ENCODE data around the gene NEAT1. TPM values are rescaled to one million over a fixed set of nuclear protein-coding genes. Genes with fewer than 3 reads are reported as not detected.

The NEAT1 gene
- total RNA-seq, 1 donor from 2014 or later = 37.2 TPM

DNA sequence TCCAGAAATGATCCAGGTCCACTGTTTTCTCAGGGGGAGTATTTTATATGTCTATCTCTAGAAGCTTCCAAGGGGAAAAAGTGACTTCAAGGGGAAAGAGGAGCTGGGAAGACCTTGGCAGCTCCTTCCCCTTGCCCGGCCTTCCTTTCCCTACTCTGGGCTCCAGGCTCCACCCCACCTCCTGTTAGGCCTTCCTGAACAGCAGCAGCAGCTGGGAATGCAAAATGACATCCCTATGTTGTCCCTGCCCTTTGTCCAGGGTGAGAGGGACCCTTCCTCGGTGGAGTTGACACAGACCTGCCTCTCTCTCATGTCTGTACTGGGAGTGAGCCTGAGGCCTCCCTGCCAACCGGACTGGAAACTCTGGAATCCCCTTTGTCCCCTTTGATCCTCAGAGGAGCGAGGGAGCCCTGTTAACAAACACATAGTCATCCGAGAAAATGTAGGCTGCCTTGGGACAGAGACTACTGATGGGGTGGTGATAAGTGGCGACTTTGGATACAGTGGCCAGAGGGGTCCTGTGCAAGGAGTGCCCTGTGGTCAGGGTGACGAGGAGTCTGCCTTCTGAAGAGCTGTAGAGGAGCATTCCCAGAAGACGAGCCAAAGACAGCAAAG, 67.2 kb downstream of the NEAT1 start:
- H3K27ac Mint-ChIP-seq (ENCODE audit: unreplicated experiment) = peak overlapping the region; percentile 98
- TF ChIP-seq, protein P1, sequence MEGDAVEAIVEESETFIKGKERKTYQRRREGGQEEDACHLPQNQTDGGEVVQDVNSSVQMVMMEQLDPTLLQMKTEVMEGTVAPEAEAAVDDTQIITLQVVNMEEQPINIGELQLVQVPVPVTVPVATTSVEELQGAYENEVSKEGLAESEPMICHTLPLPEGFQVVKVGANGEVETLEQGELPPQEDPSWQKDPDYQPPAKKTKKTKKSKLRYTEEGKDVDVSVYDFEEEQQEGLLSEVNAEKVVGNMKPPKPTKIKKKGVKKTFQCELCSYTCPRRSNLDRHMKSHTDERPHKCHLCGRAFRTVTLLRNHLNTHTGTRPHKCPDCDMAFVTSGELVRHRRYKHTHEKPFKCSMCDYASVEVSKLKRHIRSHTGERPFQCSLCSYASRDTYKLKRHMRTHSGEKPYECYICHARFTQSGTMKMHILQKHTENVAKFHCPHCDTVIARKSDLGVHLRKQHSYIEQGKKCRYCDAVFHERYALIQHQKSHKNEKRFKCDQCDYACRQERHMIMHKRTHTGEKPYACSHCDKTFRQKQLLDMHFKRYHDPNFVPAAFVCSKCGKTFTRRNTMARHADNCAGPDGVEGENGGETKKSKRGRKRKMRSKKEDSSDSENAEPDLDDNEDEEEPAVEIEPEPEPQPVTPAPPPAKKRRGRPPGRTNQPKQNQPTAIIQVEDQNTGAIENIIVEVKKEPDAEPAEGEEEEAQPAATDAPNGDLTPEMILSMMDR (conservative IDR thresholded peaks at IDR 0.05) = no peak
- no peak for DNase-seq (ENCODE audit: low read depth, low spot score)
- H3K27me3 Mint-ChIP-seq (ENCODE audit: low read depth) = peaks cover 2% of the 10 kb centered on the region
- peaks cover 97% of the 10 kb centered on the region for H3K4me1 Mint-ChIP-seq
- H3K9me3 Mint-ChIP-seq = no peaks in the 10 kb centered on the region
- H3K36me3 Mint-ChIP-seq (ENCODE audit: low read depth) = no peaks in the 10 kb centered on the region
- peak overlapping the region; percentile 80 for H3K4me3 Mint-ChIP-seq

DNA sequence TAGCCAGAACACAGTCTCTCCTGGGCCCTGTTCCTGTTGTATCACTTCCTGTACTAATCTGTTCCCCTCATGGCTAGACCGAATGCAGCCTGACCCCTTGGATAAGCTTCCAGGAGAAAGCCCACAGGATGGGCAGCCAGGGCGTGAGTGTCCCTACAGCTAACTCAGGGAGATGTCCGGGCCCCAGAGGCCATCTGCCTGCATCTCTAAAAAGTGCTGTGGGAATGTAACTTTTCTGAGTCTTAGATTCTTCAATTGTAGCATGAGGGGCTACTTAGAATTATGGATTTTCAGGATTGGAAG, 68.5 kb downstream of the NEAT1 start:
- no peak for DNase-seq (ENCODE audit: low read depth, low spot score)
- H3K9me3 Mint-ChIP-seq = no peaks in the 10 kb centered on the region
- H3K4me3 Mint-ChIP-seq = peak overlapping the region; percentile 85
- peaks cover 2% of the 10 kb centered on the region for H3K27me3 Mint-ChIP-seq (ENCODE audit: low read depth)
- H3K27ac Mint-ChIP-seq (ENCODE audit: unreplicated experiment) = peak overlapping the region; percentile 98
- H3K36me3 Mint-ChIP-seq (ENCODE audit: low read depth) = no peaks in the 10 kb centered on the region
- H3K4me1 Mint-ChIP-seq = peaks cover 88% of the 10 kb centered on the region
- TF ChIP-seq, protein P1 (conservative IDR thresholded peaks at IDR 0.05) = no peak

DNA sequence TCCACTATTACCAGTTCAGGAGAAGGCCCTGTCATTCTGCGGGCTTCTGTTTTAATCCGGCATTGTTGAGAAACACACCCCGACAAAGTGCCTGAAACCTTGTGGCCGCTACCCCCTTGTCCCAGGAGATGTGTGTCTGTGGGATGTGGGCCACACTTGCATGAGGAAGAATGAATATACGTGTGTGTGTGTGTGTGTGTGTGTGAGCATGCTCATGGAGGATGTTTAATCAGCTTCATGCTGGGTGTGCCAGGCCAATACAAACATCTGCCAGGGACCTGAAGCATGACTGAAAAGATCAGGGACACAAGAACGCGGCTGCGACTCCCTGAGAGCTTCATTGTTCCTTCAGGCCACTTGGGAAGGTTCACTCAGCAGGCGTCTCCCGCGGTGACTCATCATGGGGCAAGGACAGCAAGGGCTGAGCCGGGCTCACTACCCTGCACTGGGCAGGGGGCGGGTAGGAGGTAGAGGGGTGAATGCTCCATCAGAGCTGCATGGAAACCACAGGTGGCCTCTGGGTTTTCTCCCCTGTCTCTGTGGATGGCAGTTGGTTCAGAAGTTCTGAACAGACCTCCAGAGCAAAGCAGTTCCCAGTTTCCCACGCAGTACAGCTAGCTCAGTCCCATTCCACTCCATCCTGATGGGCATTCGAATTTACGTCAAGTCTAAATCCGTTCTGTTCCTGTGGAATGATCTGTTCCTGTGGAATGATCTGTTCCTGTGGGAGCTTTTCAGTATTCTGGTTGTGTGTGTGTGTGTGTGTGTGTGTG, 69.2 kb downstream of the NEAT1 start:
- Mint-ChIP-seq H3K4me1 (peaks cover 89% of the 10 kb centered on the region), H3K27me3 (ENCODE audit: low read depth) (peaks cover 2% of the 10 kb centered on the region), H3K36me3 (ENCODE audit: low read depth) (no peaks in the 10 kb centered on the region), H3K27ac (ENCODE audit: unreplicated experiment) (peak overlapping the region; percentile 98), H3K4me3 (peak overlapping the region; percentile 85), H3K9me3 (no peaks in the 10 kb centered on the region)
- DNase-seq (ENCODE audit: low read depth, low spot score) = no peak
- TF ChIP-seq, protein P1 (conservative IDR thresholded peaks at IDR 0.05) = no peak

DNA sequence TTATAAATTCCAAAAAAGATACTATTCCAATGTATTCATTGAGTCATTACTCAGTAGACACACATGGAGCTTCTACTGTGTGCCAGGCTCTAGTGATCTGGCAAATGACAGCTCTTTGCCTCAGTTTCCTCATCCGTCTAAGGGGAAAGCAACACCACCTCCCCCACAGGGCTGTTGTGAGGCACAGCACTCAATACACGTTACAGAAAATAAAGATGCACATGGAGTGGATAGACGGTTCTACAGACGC, 69.7 kb downstream of the NEAT1 start:
- Mint-ChIP-seq H3K27me3 (ENCODE audit: low read depth) (peaks cover 6% of the 10 kb centered on the region), H3K4me3 (peak overlapping the region; percentile 85), H3K4me1 (peaks cover 89% of the 10 kb centered on the region), H3K27ac (ENCODE audit: unreplicated experiment) (peak overlapping the region; percentile 84), H3K9me3 (no peaks in the 10 kb centered on the region), H3K36me3 (ENCODE audit: low read depth) (no peaks in the 10 kb centered on the region)
- TF ChIP-seq, protein P1 (conservative IDR thresholded peaks at IDR 0.05) = no peak
- DNase-seq (ENCODE audit: low read depth, low spot score) = no peak

DNA sequence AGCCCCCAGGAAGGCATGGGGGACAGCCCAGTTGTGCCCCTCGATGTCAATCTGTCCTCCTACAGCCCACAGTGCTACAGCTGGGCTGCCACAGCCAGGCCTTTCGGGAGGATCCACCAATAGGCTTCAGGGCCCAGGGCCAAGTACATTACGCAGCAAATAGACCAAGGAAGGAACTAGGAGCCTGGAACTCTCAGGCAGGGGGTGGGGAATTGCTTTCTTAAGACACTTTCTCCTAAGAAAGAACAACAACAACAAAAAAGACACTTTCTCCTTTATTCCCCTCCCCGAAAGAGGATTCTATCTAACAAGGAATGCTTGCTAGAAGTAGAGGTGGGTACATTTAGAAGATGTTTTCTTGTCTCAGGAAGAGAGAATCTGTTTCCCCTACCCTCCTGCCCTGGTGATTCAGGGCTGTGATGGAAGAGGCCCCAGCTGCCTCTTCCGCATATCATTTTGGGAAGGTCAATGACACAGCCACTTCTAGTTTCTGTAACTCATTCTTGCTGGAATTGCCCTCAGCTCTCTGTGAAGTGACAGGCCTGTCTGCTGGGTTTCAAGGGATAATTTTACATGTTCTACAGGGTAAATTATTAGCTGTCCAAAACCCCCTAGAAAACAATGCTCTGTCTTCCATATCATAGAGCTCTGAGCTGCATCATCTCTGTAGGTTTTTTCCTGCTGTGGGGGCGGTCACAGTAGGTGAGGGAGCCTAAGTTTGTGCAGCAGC, 70.2 kb downstream of the NEAT1 start:
- DNase-seq (ENCODE audit: low read depth, low spot score) = no peak
- Mint-ChIP-seq H3K4me1 (peaks cover 85% of the 10 kb centered on the region), H3K4me3 (peak overlapping the region; percentile 85), H3K27ac (ENCODE audit: unreplicated experiment) (peak overlapping the region; percentile 84), H3K27me3 (ENCODE audit: low read depth) (peaks cover 7% of the 10 kb centered on the region), H3K9me3 (no peaks in the 10 kb centered on the region), H3K36me3 (ENCODE audit: low read depth) (no peaks in the 10 kb centered on the region)
- TF ChIP-seq, protein P1 (conservative IDR thresholded peaks at IDR 0.05) = no peak
